GM12891 (cell line): ENCODE results near the gene TP53I11.

ENCODE experiments used
- POLR2A ChIP-seq: IDR thresholded peaks from 2 replicates; pipeline ENCODE4 v1.6.1; 2011; ENCODE audit warnings: low read depth, low read length, control low read depth
- POLR2AphosphoS5 ChIP-seq: IDR thresholded peaks from 2 replicates; pipeline ENCODE4 v1.6.1; 2011; ENCODE audit warnings: low read depth, low read length, control low read depth
- POU2F2 ChIP-seq: IDR thresholded peaks from 2 replicates; pipeline ENCODE4 v1.6.1; 2011; ENCODE audit warnings: low read depth, mild to moderate bottlenecking, control low read depth, low read length, moderate library complexity
- SPI1 ChIP-seq: IDR thresholded peaks from 2 replicates; pipeline ENCODE4 v1.6.1; 2011; ENCODE audit warnings: low read depth, low read length, control low read depth

GRCh38 chr11:44967930-44968496 lies 17.3 kb upstream of the TP53I11 start:
- TF ChIP-seq POLR2AphosphoS5 (no peak), SPI1 (no peak), POLR2A (no peak), POU2F2 (no peak)
